H9 (cell line): ENCODE results near the gene ENOX2. TPM values are rescaled to one million over a fixed set of nuclear protein-coding genes. Genes with fewer than 3 reads are reported as not detected.

Experiments used
- DNase-seq: peaks from one replicate; pipeline ENCODE4 v3.0.0-alpha.2; 2017
- H2AFZ ChIP-seq: one replicate; pipeline ENCODE4 v1.6.1; 2013; ENCODE audit warnings: mild to moderate bottlenecking, low read length, control low read depth, moderate library complexity
- H2AK5ac ChIP-seq: 2 replicates; pipeline ENCODE4 v1.6.1; 2013; ENCODE audit warnings: low read length, control low read depth, mixed read lengths; ENCODE audit not compliant: insufficient read length
- H2BK120ac ChIP-seq: one replicate; pipeline ENCODE4 v1.6.1; 2013; ENCODE audit warnings: low read depth, mild to moderate bottlenecking, low read length, control low read depth, inconsistent platforms; ENCODE audit not compliant: poor library complexity, severe bottlenecking
- H2BK12ac ChIP-seq: 2 replicates; pipeline ENCODE4 v1.6.1; 2013; ENCODE audit warnings: low read length, control low read depth, mixed read lengths, low read depth; ENCODE audit not compliant: insufficient read length
- H2BK15ac ChIP-seq: 2 replicates; pipeline ENCODE4 v1.6.1; 2013; ENCODE audit warnings: low read depth, low read length, control low read depth
- H2BK20ac ChIP-seq: one replicate; pipeline ENCODE4 v1.6.1; 2013; ENCODE audit warnings: low read depth, mild to moderate bottlenecking, low read length, control low read depth, inconsistent platforms; ENCODE audit not compliant: poor library complexity, severe bottlenecking
- H2BK5ac ChIP-seq: 2 replicates; pipeline ENCODE4 v1.6.1; 2013; ENCODE audit warnings: low read length, control low read depth, mixed read lengths; ENCODE audit not compliant: insufficient read length
- H3K14ac ChIP-seq: 2 replicates; pipeline ENCODE4 v1.6.1; 2013; ENCODE audit warnings: low read length, control low read depth; ENCODE audit not compliant: insufficient read depth
- H3K18ac ChIP-seq: 2 replicates; pipeline ENCODE4 v1.6.1; 2013; ENCODE audit warnings: low read depth, mild to moderate bottlenecking, mixed read lengths, low read length, control low read depth; ENCODE audit not compliant: insufficient read length
- H3K23ac ChIP-seq: 2 replicates; pipeline ENCODE4 v1.6.1; 2013; ENCODE audit warnings: low read length, control low read depth, mixed read lengths, low read depth; ENCODE audit not compliant: insufficient read length
- H3K23me2 ChIP-seq: 2 replicates; pipeline ENCODE4 v1.6.1; 2013; ENCODE audit warnings: low read depth, mild to moderate bottlenecking, mixed read lengths, low read length, control low read depth; ENCODE audit not compliant: insufficient read length, poor library complexity, severe bottlenecking
- H3K27ac ChIP-seq: 2 replicates; pipeline ENCODE4 v1.5.1; 2013; ENCODE audit warnings: low read length, control low read depth, mixed read lengths, low read depth; ENCODE audit not compliant: insufficient read length
- H3K27me3 ChIP-seq: 2 replicates; pipeline ENCODE4 v1.6.1; 2013; ENCODE audit warnings: low read length, control low read depth, inconsistent platforms; ENCODE audit not compliant: insufficient read depth
- H3K4ac ChIP-seq: 2 replicates; pipeline ENCODE4 v1.6.1; 2013; ENCODE audit warnings: low read depth, mild to moderate bottlenecking, control low read depth, inconsistent platforms, low read length, moderate library complexity
- H3K4me1 ChIP-seq: 2 replicates; pipeline ENCODE4 v1.6.1; 2013; ENCODE audit warnings: low read length, control low read depth, inconsistent platforms; ENCODE audit not compliant: insufficient read depth
- H3K4me2 ChIP-seq: 2 replicates; pipeline ENCODE4 v1.6.1; 2013; ENCODE audit warnings: low read length, control low read depth, mixed read lengths; ENCODE audit not compliant: insufficient read length, insufficient read depth
- H3K56ac ChIP-seq: 2 replicates; pipeline ENCODE4 v1.6.1; 2013; ENCODE audit warnings: low read depth, mild to moderate bottlenecking, mixed read lengths, low read length, control low read depth; ENCODE audit not compliant: insufficient read length
- H3K79me1 ChIP-seq: 2 replicates; pipeline ENCODE4 v1.6.1; 2013; ENCODE audit warnings: low read depth, mild to moderate bottlenecking, moderate library complexity, low read length, control low read depth, inconsistent platforms; ENCODE audit not compliant: insufficient read depth, poor library complexity, severe bottlenecking
- H3K79me2 ChIP-seq: 2 replicates; pipeline ENCODE4 v1.6.1; 2013; ENCODE audit warnings: low read length, control low read depth, inconsistent platforms; ENCODE audit not compliant: insufficient read depth
- H3K9ac ChIP-seq: 2 replicates; pipeline ENCODE4 v1.6.1; 2013; ENCODE audit warnings: low read length, control low read depth, mixed read lengths; ENCODE audit not compliant: insufficient read length; ENCODE audit errors: extremely low read depth
- H3K9me3 ChIP-seq: one replicate; pipeline ENCODE4 v1.6.1; 2013; ENCODE audit warnings: low read depth, low read length, inconsistent platforms; ENCODE audit not compliant: control insufficient read depth
- H3T11ph ChIP-seq: one replicate; pipeline ENCODE4 v1.6.1; 2013; ENCODE audit warnings: mild to moderate bottlenecking, low read length, control low read depth, inconsistent platforms
- H4K20me1 ChIP-seq: one replicate; pipeline ENCODE4 v1.6.1; 2013; ENCODE audit not compliant: control insufficient read depth, insufficient read length, insufficient read depth
- H4K5ac ChIP-seq: 2 replicates; pipeline ENCODE4 v1.6.1; 2013; ENCODE audit warnings: low read depth, mild to moderate bottlenecking, mixed read lengths, low read length, control low read depth; ENCODE audit not compliant: insufficient read length
- H4K8ac ChIP-seq: replicated peaks from 2 replicates; pipeline ENCODE4 v1.6.1; 2013; ENCODE audit warnings: low read length, control low read depth, mixed read lengths, low read depth; ENCODE audit not compliant: insufficient read length
- H4K91ac ChIP-seq: 2 replicates; pipeline ENCODE4 v1.6.1; 2013; ENCODE audit warnings: low read depth, mild to moderate bottlenecking, moderate library complexity, mixed read lengths, low read length, control low read depth; ENCODE audit not compliant: insufficient read length
- H3K27ac Mint-ChIP-seq, 3 experiments: 2 replicates in 2 of 3; 3 replicates in 1 of 3; pipeline ENCODE4 v1.8.0; 2020 to 2021; ENCODE audit warnings: mixed read lengths in 3 of 3, mild to moderate bottlenecking in 1 of 3, moderate library complexity in 1 of 3
- H3K27me3 Mint-ChIP-seq: 2 replicates; pipeline ENCODE4 v1.8.0; 2021; ENCODE audit warnings: low read depth, mild to moderate bottlenecking, moderate library complexity, mixed read lengths
- H3K36me3 Mint-ChIP-seq, 3 experiments: 2 replicates in 2 of 3; 3 replicates in 1 of 3; pipeline ENCODE4 v1.8.0; 2020 to 2021; ENCODE audit warnings: low read depth in 3 of 3, mixed read lengths in 3 of 3; ENCODE audit not compliant: insufficient read depth in 1 of 3
- H3K4me1 Mint-ChIP-seq, 2 experiments: 2 replicates each; pipeline ENCODE4 v1.8.0; 2020; ENCODE audit warnings: mixed read lengths in 2 of 2
- H3K4me3 Mint-ChIP-seq, 2 experiments: 2 replicates in 1 of 2; 3 replicates in 1 of 2; pipeline ENCODE4 v1.8.0; 2020 to 2021; ENCODE audit warnings: mild to moderate bottlenecking in 2 of 2, mixed read lengths in 2 of 2, moderate library complexity in 1 of 2
- H3K9me3 Mint-ChIP-seq, 2 experiments: 2 replicates in 1 of 2; 3 replicates in 1 of 2; pipeline ENCODE4 v1.8.0; 2020; ENCODE audit warnings: mild to moderate bottlenecking in 2 of 2, mixed read lengths in 2 of 2, moderate library complexity in 1 of 2
- WGBS: extraction: QIAGEN DNeasy Blood & Tissue Kit; methylation state at CpG from one replicate; pipeline ENCODE4 v1.1.7; 2013; ENCODE audit warnings: missing lambda C conversion rate, low lambda C conversion rate, mixed read lengths; ENCODE audit not compliant: insufficient read length; ENCODE audit errors: extremely low coverage; 5-methylcytosine and 5-hydroxymethylcytosine counted together
- total RNA-seq: library from RNA; stranded (reverse); gene quantifications from 2 replicates; pipeline ENCODE4 v1.2.1, GENCODE V29; 2021
- TF ChIP-seq, protein P1 (sequence below): fragments of 200-600 bp; sonication (generic); conservative IDR thresholded peaks from 3 replicates; pipeline ENCODE4 v1.8.0; 2021; ENCODE audit warnings: antibody characterized with exemption, mild to moderate bottlenecking

Gene ENOX2
- total RNA-seq, 1 experiment from 2014 or later, result 17.7 TPM

DNA sequence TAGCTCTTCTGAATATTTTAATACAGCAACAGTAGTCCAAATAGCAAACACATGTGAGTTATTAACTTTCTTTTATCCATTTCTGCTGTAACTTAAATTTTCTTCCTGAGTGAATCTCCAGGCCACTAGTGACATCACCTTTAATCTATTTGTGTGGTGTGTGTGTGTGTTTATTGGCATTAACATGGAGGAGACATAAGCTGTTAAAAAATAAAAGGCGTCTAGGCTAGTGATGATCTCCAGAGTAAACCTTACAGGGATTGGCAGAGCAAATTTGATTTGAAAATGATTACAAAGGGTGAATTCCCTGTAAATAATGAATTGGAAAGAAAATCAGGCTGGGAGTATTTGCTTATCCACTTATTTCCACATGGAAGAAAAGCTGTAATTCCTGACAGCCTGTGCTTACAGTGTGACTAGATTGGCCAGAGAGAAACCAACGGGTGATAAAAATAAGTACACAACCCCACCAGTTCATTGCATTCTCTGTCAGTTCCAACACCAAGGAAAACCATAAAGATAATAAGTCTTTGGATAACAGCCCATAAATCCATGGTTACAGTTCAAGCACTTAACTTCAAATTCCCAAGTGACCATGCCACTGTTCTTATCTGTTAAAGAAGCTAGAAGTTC, 186.1 kb downstream of the ENOX2 start:
- no peak overlapping the region for H2BK15ac ChIP-seq
- WGBS, result no CpG with 5 or more reads among the region's 2 CpGs
- H3T11ph ChIP-seq, result no peak overlapping the region
- no peaks in the 10 kb centered on the region for H3K36me3 Mint-ChIP-seq
- H3K56ac ChIP-seq, result no peak overlapping the region
- no peak overlapping the region for H2AK5ac ChIP-seq
- no peak overlapping the region for H4K8ac ChIP-seq
- H3K9ac ChIP-seq, result no peak overlapping the region
- H3K23ac ChIP-seq, result no peak overlapping the region
- H3K27ac Mint-ChIP-seq, result no peak overlapping the region
- H3K4me2 ChIP-seq, result no peak overlapping the region
- H2AFZ ChIP-seq, result no peak overlapping the region
- no peak overlapping the region for H2BK20ac ChIP-seq
- H3K27me3 Mint-ChIP-seq, result 0 out of 2 replicates have a peak, but pooled peaks cover 2% of the 10 kb centered on the region
- H2BK120ac ChIP-seq, result no peak overlapping the region
- no peak overlapping the region for H3K18ac ChIP-seq
- no peak overlapping the region for H3K14ac ChIP-seq
- H2BK12ac ChIP-seq, result no peak overlapping the region
- no peak overlapping the region for H3K27ac ChIP-seq
- no peaks in the 10 kb centered on the region for H4K20me1 ChIP-seq
- no peaks in the 10 kb centered on the region for H3K23me2 ChIP-seq
- no peak overlapping the region for H2BK5ac ChIP-seq
- H3K27me3 ChIP-seq, result no peaks in the 10 kb centered on the region; the same call in 1 of the 2 replicates
- no peak for DNase-seq
- no peak overlapping the region for H4K91ac ChIP-seq
- no peak overlapping the region for H3K4me3 Mint-ChIP-seq
- H3K79me1 ChIP-seq, result no peaks in the 10 kb centered on the region
- no peaks in the 10 kb centered on the region for H3K79me2 ChIP-seq
- H3K4ac ChIP-seq, result no peak overlapping the region
- H3K4me1 ChIP-seq, result peaks cover 4% of the 10 kb centered on the region; the same call in 1 of the 2 replicates
- no peaks in the 10 kb centered on the region for H3K9me3 Mint-ChIP-seq
- no peak overlapping the region for H4K5ac ChIP-seq
- H3K9me3 ChIP-seq, result no peaks in the 10 kb centered on the region
- H3K4me1 Mint-ChIP-seq, result peaks cover 36 to 49% of the 10 kb centered on the region in 2 experiments
- TF ChIP-seq, protein P1, sequence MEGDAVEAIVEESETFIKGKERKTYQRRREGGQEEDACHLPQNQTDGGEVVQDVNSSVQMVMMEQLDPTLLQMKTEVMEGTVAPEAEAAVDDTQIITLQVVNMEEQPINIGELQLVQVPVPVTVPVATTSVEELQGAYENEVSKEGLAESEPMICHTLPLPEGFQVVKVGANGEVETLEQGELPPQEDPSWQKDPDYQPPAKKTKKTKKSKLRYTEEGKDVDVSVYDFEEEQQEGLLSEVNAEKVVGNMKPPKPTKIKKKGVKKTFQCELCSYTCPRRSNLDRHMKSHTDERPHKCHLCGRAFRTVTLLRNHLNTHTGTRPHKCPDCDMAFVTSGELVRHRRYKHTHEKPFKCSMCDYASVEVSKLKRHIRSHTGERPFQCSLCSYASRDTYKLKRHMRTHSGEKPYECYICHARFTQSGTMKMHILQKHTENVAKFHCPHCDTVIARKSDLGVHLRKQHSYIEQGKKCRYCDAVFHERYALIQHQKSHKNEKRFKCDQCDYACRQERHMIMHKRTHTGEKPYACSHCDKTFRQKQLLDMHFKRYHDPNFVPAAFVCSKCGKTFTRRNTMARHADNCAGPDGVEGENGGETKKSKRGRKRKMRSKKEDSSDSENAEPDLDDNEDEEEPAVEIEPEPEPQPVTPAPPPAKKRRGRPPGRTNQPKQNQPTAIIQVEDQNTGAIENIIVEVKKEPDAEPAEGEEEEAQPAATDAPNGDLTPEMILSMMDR, result no peak
